Omental fat pad (tissue), 4 donors: ENCODE data around the gene PMS2. TPM values are rescaled to one million over a fixed set of nuclear protein-coding genes. Genes with fewer than 3 reads are reported as not detected.
"Not testable (repeated sequence)": the region's sequence is repeated elsewhere in the genome, so short reads cannot be mapped to it uniquely, and the experiment has no call there.

Experiments
- ATAC-seq: fragments of 150-250 bp; one replicate; pipeline ENCODE4 v1.9.1; 2016; ENCODE audit warnings: mild to moderate bottlenecking, moderate library complexity; ENCODE audit not compliant: low FRiP score
- DNase-seq: peaks from one replicate; pipeline ENCODE4 v3.0.0-alpha.2; 2019; ENCODE audit warnings: low spot score
- CTCF ChIP-seq, 3 donors: fragments of 450-650 bp; IDR thresholded peaks; one replicate each; pipeline ENCODE4 v1.5.1; 2016 to 2017; ENCODE audit warnings: antibody characterized with exemption in 3 of 3, mild to moderate bottlenecking in 3 of 3, moderate library complexity in 2 of 3
- total RNA-seq, 4 donors: library from RNA; depleted of rRNA; stranded (reverse); fragments of >200 nt; gene quantifications; one replicate each; pipeline ENCODE4 v1.1.0, GENCODE V29; 2016

PMS2 gene
- total RNA-seq = 10 to 100 TPM in 1 of 4 donors, 1 to 10 TPM in 3; 7.4 to 15.1 (median 8.4) TPM

- DNase-seq (peak; percentile 94), ATAC-seq (peak; percentile 99)
- TF ChIP-seq CTCF (IDR thresholded peaks at IDR 0.05) = no peak
Observed at GRCh38 chr7:6008668-6009611, at the start of gene PMS2, which contains the start of gene AIMP2. PMS2 (minus strand) TSS chr7:6009049; CDS start chr7:6009019, 30 bp downstream. AIMP2 (plus strand) TSS chr7:6009272; CDS start chr7:6009364, 92 bp downstream.

GRCh38 chr7:6057316-6058129, 48.7 kb upstream of the PMS2 start:
- no peak for TF ChIP-seq CTCF (IDR thresholded peaks at IDR 0.05)
- ATAC-seq (no peak), DNase-seq (no peak)

- TF ChIP-seq CTCF (IDR thresholded peaks at IDR 0.05) = no peak
- DNase-seq = no peak
- no peak for ATAC-seq
Observed at GRCh38 chr7:6056616-6057015, 47.8 kb upstream of the PMS2 start.

GRCh38 chr7:6051185-6051584, 42.3 kb upstream of the PMS2 start:
- DNase-seq, ATAC-seq: not testable (repeated sequence)

- no peak for TF ChIP-seq CTCF (IDR thresholded peaks at IDR 0.05)
- DNase-seq (no peak), ATAC-seq (no peak)
Observed at GRCh38 chr7:6049780-6050179, 40.9 kb upstream of the PMS2 start.

GRCh38 chr7:6035686-6036085, 26.8 kb upstream of the PMS2 start:
- ATAC-seq = no peak
- no peak for TF ChIP-seq CTCF (IDR thresholded peaks at IDR 0.05)
- DNase-seq = no peak

GRCh38 chr7:6035165-6035564, 26.3 kb upstream of the PMS2 start:
- no peak for TF ChIP-seq CTCF (IDR thresholded peaks at IDR 0.05)

More at GRCh38 chr7:6035165-6035564, 26.3 kb upstream of the PMS2 start:
- ATAC-seq = no peak
- no peak for DNase-seq
